K562 (cell line): Measurements from ENCODE around the gene KLRD1. TPM values are rescaled to one million over a fixed set of nuclear protein-coding genes. Genes with fewer than 3 reads are reported as not detected.

Experiments
- ATAC-seq: fragments of 200-7000 bp; cut with Tn5 transposase; 3 replicates; pipeline ENCODE4 v1.9.1; 2020; ENCODE audit warnings: moderate library complexity
- BruUV-seq: library from RNA; stranded (reverse); fragments of 400-500 nt; replicated peaks from 2 replicates; lab custom pipeline; 2021; lab: Mats Ljungman, UMichigan
- CTCF ChIA-PET: fragments of 300-600 bp; formaldehyde crosslinking; extraction: SDS; loops from one replicate; lab custom pipeline; 2021; ENCODE audit warnings: low intra/inter-chr PET ratio; lab: Yijun Ruan, JAX
- POLR2A ChIA-PET: fragments of 300-600, 350-650 bp; sonication (Branson Sonifier 250); formaldehyde crosslinking; extraction: SDS; loops from one replicate; lab custom pipeline; 2021; ENCODE audit warnings: antibody characterized with exemption, inconsistent platforms; lab: Yijun Ruan, JAX
- DNase-seq, 4 experiments: peaks; one replicate each; pipeline versions ENCODE4 v3.0.0 to v3.0.0-alpha.2; 2011 to 2018; ENCODE audit warnings: low spot score in 3 of 4, mixed read lengths in 3 of 4; ENCODE audit errors: extremely low read depth in 1 of 4
- FAIRE-seq: peaks from 2 replicates; lab custom pipeline; 2011; peaks lifted over from hg19 to GRCh38; lab: Jason Lieb, UNC
- H2AFZ ChIP-seq: 2 replicates; pipeline ENCODE4 v1.6.0; 2011; ENCODE audit warnings: low read depth, low read length, control low read depth, inconsistent platforms
- H3K27ac ChIP-seq: fragments of 200-600 bp; 3 replicates; pipeline ENCODE4 v1.8.0; 2011; ENCODE audit warnings: low read depth, mild to moderate bottlenecking, control low read depth, inconsistent platforms, low read length, moderate library complexity, mixed read lengths; ENCODE audit errors: extremely low read depth
- H3K27me3 ChIP-seq, 2 experiments: fragments of 300-600 bp in 1 of 2; 2 replicates in 1 of 2; 3 replicates in 1 of 2; pipeline versions ENCODE4 v1.6.0 to v1.8.0; 2011; ENCODE audit warnings: inconsistent platforms in 2 of 2, low read length in 2 of 2, mild to moderate bottlenecking in 1 of 2, mixed read lengths in 1 of 2, moderate library complexity in 1 of 2; ENCODE audit not compliant: control insufficient read depth in 2 of 2, insufficient read depth in 2 of 2
- H3K36me3 ChIP-seq: fragments of 300-600 bp; 3 replicates; pipeline ENCODE4 v1.8.0; 2011; ENCODE audit warnings: mild to moderate bottlenecking, low read length, inconsistent platforms; ENCODE audit not compliant: control insufficient read depth, insufficient read depth
- H3K4me1 ChIP-seq, 2 experiments: fragments of 200-600 bp in 1 of 2; replicated peaks in 1 of 2; 2 replicates in 1 of 2; 3 replicates in 1 of 2; pipeline versions ENCODE4 v1.5.1 to v1.8.0; 2011; ENCODE audit warnings: inconsistent platforms in 2 of 2, low read length in 2 of 2, mild to moderate bottlenecking in 1 of 2, mixed read lengths in 1 of 2, moderate library complexity in 1 of 2; ENCODE audit not compliant: control insufficient read depth in 2 of 2, insufficient read depth in 2 of 2
- H3K4me2 ChIP-seq: 2 replicates; pipeline ENCODE4 v1.6.1; 2011; ENCODE audit warnings: low read length, control low read depth, inconsistent platforms, mixed read lengths; ENCODE audit not compliant: insufficient read depth
- H3K4me3 ChIP-seq: fragments of 200-600 bp; sonication (generic), shearing (Covaris generic); 2 replicates; pipeline ENCODE4 v1.5.1; 2016; ENCODE audit warnings: control low read depth, inconsistent platforms
- H3K79me2 ChIP-seq: fragments of 200-600 bp; 3 replicates; pipeline ENCODE4 v1.8.0; 2011; ENCODE audit warnings: low read length, inconsistent platforms; ENCODE audit not compliant: control insufficient read depth, insufficient read depth
- H3K9ac ChIP-seq, 2 experiments: 2 replicates each; pipeline versions ENCODE4 v1.6.0 to v1.6.1; 2011; ENCODE audit warnings: low read depth in 2 of 2, low read length in 2 of 2, control low read depth in 1 of 2, inconsistent platforms in 1 of 2, mild to moderate bottlenecking in 1 of 2, mixed read lengths in 1 of 2; ENCODE audit not compliant: insufficient read depth in 1 of 2
- H3K9me1 ChIP-seq: one replicate; pipeline ENCODE4 v1.6.0; 2011; ENCODE audit warnings: inconsistent platforms, mild to moderate bottlenecking, low read length, moderate library complexity; ENCODE audit not compliant: control insufficient read depth, insufficient read depth
- H3K9me3 ChIP-seq: replicated peaks from 2 replicates; pipeline ENCODE4 v1.5.1; 2011; ENCODE audit warnings: low read depth, low read length, inconsistent platforms; ENCODE audit not compliant: control insufficient read depth, insufficient read depth
- H4K20me1 ChIP-seq: replicated peaks from 2 replicates; pipeline ENCODE4 v1.6.1; 2011; ENCODE audit warnings: low read length, inconsistent platforms, mixed read lengths; ENCODE audit not compliant: control insufficient read depth, insufficient read depth
- ARID2 ChIP-seq: fragments of 450-650 bp; IDR thresholded peaks from 2 replicates; pipeline ENCODE4 v1.6.1; 2017; ENCODE audit warnings: antibody characterized with exemption, mild to moderate bottlenecking
- ATF7 ChIP-seq: fragments of 450-650 bp; IDR thresholded peaks from 2 replicates; pipeline ENCODE4 v1.7.1; 2014; ENCODE audit warnings: mild to moderate bottlenecking, moderate library complexity
- BCL6 ChIP-seq: fragments of 250-450 bp; sonication (Bioruptor Pico); IDR thresholded peaks from 2 replicates; pipeline ENCODE4 v1.4.0; 2020
- CBX8 ChIP-seq: fragments of 200-600 bp; sonication (generic); IDR thresholded peaks from 2 replicates; pipeline ENCODE4 v1.6.1; 2012; ENCODE audit warnings: borderline replicate concordance, mixed run types, low read depth, mild to moderate bottlenecking, moderate library complexity, mixed read lengths, low read length, control low read depth, inconsistent platforms; ENCODE audit not compliant: poor library complexity, severe bottlenecking; ENCODE audit errors: extremely low read depth
- DNMT1 ChIP-seq: fragments of 450-650 bp; IDR thresholded peaks from 2 replicates; pipeline ENCODE4 v1.6.1; 2016; ENCODE audit warnings: antibody characterized with exemption, mild to moderate bottlenecking
- PHB2 ChIP-seq: fragments of 450-650 bp; IDR thresholded peaks from 2 replicates; pipeline ENCODE4 v1.6.1; 2017; ENCODE audit warnings: low read depth
- POLR2AphosphoS5 ChIP-seq: IDR thresholded peaks from 2 replicates; pipeline ENCODE4 v1.6.1; 2011; ENCODE audit warnings: mild to moderate bottlenecking, low read depth, low read length, moderate library complexity; ENCODE audit not compliant: control insufficient read depth, insufficient read depth
- RBM25 ChIP-seq: fragments of 200-400 bp; formaldehyde crosslinking; IDR thresholded peaks from 2 replicates; pipeline ENCODE4 v1.6.1; 2018; ENCODE audit warnings: low read length, low read depth, moderate library complexity; ENCODE audit not compliant: severe bottlenecking
- RHOXF2B ChIP-seq: fragments of 250-450 bp; sonication (Bioruptor Pico); conservative IDR thresholded peaks from 2 replicates; pipeline ENCODE4 v1.5.1; 2021
- TCF3 ChIP-seq: sonication (generic); formaldehyde crosslinking; IDR thresholded peaks from 2 replicates; pipeline ENCODE4 v1.4.0; 2020; ENCODE audit warnings: mild to moderate bottlenecking, missing genetic modification reagents
- ZBTB7A ChIP-seq: IDR thresholded peaks from 2 replicates; pipeline ENCODE4 v1.6.1; 2011; ENCODE audit warnings: low read depth, mild to moderate bottlenecking, low read length, moderate library complexity, borderline replicate concordance; ENCODE audit not compliant: control insufficient read depth
- ZBTB8A ChIP-seq: fragments of 450-650 bp; IDR thresholded peaks from 2 replicates; pipeline ENCODE4 v1.6.1; 2018; ENCODE audit warnings: mild to moderate bottlenecking, moderate library complexity; ENCODE audit not compliant: partially characterized antibody
- WGBS: fragments of 100-300 bp; shearing (Covaris generic); methylation state at CpG from one replicate; pipeline ENCODE4 v1.1.6; 2016; ENCODE audit warnings: low coverage, mixed read lengths; ENCODE audit not compliant: insufficient coverage; ENCODE audit errors: missing lambda C conversion rate; 5-methylcytosine and 5-hydroxymethylcytosine counted together
- in situ Hi-C: fragments of 300-500 bp; cut with MboI; formaldehyde crosslinking; loops from 4 replicates; pipeline ENCODE4 v1.15.0; 2018; ENCODE audit warnings: inconsistent platforms, mixed read lengths
- intact Hi-C: fragments of 100-400 bp; cut with micrococcal nuclease; formaldehyde crosslinking; loops from 2 replicates; pipeline ENCODE4 v1.14.2; 2022
- polyA plus RNA-seq, 8 experiments: library from polyadenylated mRNA; depleted of rRNA in 4 of 8; stranded (reverse) in 5 of 8; unstranded in 3 of 8; fragments of >200 nt; fragmentation: Nextera tagmentation in 2 of 8; fragmentation: Illumina TruSeq in 1 of 8; extraction: Ambion mirVana in 2 of 8; extraction: Trizol in 1 of 8; gene quantifications; 2 replicates each; pipeline versions ENCODE4 v1.2.1 to v1.2.3, GENCODE V29; 2011 to 2014; ENCODE audit warnings: inconsistent platforms in 1 of 8, missing spikeins in 1 of 8
- total RNA-seq, 7 experiments: library from RNA; depleted of rRNA in 6 of 7; stranded (reverse); fragments of >200 nt in 6 of 7; fragmentation: Illumina TruSeq in 2 of 7; extraction: Trizol in 2 of 7; gene quantifications; 2 replicates each; pipeline versions ENCODE4 v1.2.1 to v1.2.3, GENCODE V29; 2011 to 2021; ENCODE audit warnings: low replicate concordance in 1 of 7
- TF ChIP-seq, protein P1 (sequence below): fragments of 250-450 bp; sonication (Bioruptor Pico); IDR thresholded peaks from 2 replicates; pipeline ENCODE4 v1.6.1; 2021; ENCODE audit warnings: mild to moderate bottlenecking
- TF ChIP-seq, protein P2 (sequence below): sonication (generic); formaldehyde crosslinking; IDR thresholded peaks from 2 replicates; pipeline ENCODE4 v1.8.0; 2022; ENCODE audit warnings: mild to moderate bottlenecking, missing genetic modification reagents, borderline replicate concordance
- TF ChIP-seq, protein P3 (sequence below): fragments of 450-650 bp; formaldehyde crosslinking; IDR thresholded peaks from 2 replicates; pipeline ENCODE4 v1.4.0; 2022; ENCODE audit warnings: missing genetic modification characterization

The KLRD1 gene
- total and polyA plus RNA-seq, 9 of the 15 experiments (the other 6 are each of a cell fraction or from before 2014, with no cell fraction given) = not detected

DNA sequence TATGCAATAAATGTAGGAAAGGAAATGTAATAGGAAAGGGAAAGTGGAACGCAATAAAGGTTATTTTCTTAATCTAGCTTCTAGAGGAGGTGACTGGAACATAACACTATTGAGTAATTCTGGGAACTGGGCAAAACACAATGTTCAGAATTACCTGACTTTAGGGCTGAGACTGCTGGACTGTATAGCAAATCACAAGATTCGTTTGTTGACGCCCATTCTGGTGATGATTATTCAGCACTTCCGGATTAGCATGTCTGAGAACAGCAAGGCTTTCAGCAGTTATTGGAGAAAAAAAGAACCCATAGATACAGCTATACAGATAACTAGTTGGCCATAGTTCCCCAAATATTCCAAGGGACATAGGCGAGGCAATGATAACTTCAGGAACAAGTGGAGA is 2.3 kb upstream of the KLRD1 start:
- FAIRE-seq (no peak), DNase-seq (no peak), ATAC-seq (no peak)
- H3K27ac ChIP-seq = no peak overlapping the region
- no peaks in the 10 kb centered on the region for H3K4me1 ChIP-seq
- no peaks in the 10 kb centered on the region for H3K27me3 ChIP-seq
- H3K79me2 ChIP-seq = no peaks in the 10 kb centered on the region
- ChIA-PET CTCF (no interaction called here), POLR2A (interaction anchor here (0.6 kb wide), 1 partner anchor 13 kb away, joined by 3 read pairs; no protein-coding TSS in a partner anchor)
- BruUV-seq = no TSS peak
- no peaks in the 10 kb centered on the region for H3K36me3 ChIP-seq
- H3K9ac ChIP-seq = no peak overlapping the region
- no peaks in the 10 kb centered on the region for H3K9me3 ChIP-seq
- H2AFZ ChIP-seq = peak overlapping the region; percentile 44; the same call in 1 of the 2 replicates
- no peak overlapping the region for H3K4me3 ChIP-seq
- H3K9me1 ChIP-seq = no peaks in the 10 kb centered on the region
- WGBS = 16% methylated on average over 5 of the region's 5 CpGs
- H3K4me2 ChIP-seq = no peak overlapping the region
- in situ Hi-C loops = no loop called here
- intact Hi-C loops = no loop called here
- H4K20me1 ChIP-seq = no peaks in the 10 kb centered on the region
- TF ChIP-seq, protein P1, sequence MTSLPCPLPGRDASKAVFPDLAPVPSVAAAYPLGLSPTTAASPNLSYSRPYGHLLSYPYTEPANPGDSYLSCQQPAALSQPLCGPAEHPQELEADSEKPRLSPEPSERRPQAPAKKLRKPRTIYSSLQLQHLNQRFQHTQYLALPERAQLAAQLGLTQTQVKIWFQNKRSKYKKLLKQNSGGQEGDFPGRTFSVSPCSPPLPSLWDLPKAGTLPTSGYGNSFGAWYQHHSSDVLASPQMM = no peak
- TF ChIP-seq PHB2 (no peak), ZBTB7A (no peak), ARID2 (no peak), TCF3 (CRISPR knock-in tag) (no peak), DNMT1 (no peak), RHOXF2B (CRISPR knock-in tag) (no peak), BCL6 (CRISPR knock-in tag) (no peak), POLR2AphosphoS5 (no peak), RBM25 (no peak), ATF7 (no peak), CBX8 (no peak), ZBTB8A (no peak)
- TF ChIP-seq, protein P2, sequence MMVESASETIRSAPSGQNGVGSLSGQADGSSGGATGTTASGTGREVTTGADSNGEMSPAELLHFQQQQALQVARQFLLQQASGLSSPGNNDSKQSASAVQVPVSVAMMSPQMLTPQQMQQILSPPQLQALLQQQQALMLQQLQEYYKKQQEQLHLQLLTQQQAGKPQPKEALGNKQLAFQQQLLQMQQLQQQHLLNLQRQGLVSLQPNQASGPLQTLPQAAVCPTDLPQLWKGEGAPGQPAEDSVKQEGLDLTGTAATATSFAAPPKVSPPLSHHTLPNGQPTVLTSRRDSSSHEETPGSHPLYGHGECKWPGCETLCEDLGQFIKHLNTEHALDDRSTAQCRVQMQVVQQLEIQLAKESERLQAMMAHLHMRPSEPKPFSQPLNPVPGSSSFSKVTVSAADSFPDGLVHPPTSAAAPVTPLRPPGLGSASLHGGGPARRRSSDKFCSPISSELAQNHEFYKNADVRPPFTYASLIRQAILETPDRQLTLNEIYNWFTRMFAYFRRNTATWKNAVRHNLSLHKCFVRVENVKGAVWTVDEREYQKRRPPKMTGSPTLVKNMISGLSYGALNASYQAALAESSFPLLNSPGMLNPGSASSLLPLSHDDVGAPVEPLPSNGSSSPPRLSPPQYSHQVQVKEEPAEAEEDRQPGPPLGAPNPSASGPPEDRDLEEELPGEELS (CRISPR knock-in tag) = no peak
- TF ChIP-seq, protein P3, sequence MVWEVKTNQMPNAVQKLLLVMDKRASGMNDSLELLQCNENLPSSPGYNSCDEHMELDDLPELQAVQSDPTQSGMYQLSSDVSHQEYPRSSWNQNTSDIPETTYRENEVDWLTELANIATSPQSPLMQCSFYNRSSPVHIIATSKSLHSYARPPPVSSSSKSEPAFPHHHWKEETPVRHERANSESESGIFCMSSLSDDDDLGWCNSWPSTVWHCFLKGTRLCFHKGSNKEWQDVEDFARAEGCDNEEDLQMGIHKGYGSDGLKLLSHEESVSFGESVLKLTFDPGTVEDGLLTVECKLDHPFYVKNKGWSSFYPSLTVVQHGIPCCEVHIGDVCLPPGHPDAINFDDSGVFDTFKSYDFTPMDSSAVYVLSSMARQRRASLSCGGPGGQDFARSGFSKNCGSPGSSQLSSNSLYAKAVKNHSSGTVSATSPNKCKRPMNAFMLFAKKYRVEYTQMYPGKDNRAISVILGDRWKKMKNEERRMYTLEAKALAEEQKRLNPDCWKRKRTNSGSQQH (CRISPR knock-in tag) = no peak
